A673 (cell line): ENCODE data around the gene KLHDC9.

ENCODE experiments used
- EZH2 ChIP-seq: fragments of 200-600 bp; sonication (generic); IDR thresholded peaks from 2 replicates; pipeline ENCODE4 v1.6.1; 2017; ENCODE audit warnings: borderline replicate concordance, low read depth, mild to moderate bottlenecking, mixed read lengths, antibody characterized with exemption, low read length; ENCODE audit not compliant: poor library complexity, severe bottlenecking
- TF ChIP-seq, protein P1 (sequence below): fragments of 300-800, 200-600 bp; sonication (generic); conservative IDR thresholded peaks from 2 replicates; pipeline ENCODE4 v1.5.1; 2017; ENCODE audit warnings: low read depth, mild to moderate bottlenecking, antibody characterized with exemption, low read length, moderate library complexity, mixed read lengths

DNA sequence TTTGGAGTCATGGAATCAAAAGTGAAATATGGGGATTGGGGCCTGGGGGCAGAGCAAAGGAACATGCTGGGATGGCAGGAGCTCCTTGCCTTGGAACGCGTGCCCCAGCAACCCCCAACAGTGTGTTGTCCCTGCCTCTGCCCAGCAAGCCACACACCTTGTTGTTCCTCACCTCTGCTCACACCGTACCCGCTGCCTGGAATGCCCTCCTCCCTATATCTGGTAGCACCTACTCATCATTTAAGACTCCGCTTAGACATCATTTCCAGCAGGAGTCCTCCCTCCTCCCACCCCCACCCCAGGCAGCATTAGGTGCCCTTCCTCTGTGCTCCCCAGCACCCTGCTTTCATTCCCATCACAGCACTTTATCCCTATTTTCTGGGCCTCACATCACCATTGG is 16.6 kb upstream of the KLHDC9 start:
- TF ChIP-seq, protein P1, sequence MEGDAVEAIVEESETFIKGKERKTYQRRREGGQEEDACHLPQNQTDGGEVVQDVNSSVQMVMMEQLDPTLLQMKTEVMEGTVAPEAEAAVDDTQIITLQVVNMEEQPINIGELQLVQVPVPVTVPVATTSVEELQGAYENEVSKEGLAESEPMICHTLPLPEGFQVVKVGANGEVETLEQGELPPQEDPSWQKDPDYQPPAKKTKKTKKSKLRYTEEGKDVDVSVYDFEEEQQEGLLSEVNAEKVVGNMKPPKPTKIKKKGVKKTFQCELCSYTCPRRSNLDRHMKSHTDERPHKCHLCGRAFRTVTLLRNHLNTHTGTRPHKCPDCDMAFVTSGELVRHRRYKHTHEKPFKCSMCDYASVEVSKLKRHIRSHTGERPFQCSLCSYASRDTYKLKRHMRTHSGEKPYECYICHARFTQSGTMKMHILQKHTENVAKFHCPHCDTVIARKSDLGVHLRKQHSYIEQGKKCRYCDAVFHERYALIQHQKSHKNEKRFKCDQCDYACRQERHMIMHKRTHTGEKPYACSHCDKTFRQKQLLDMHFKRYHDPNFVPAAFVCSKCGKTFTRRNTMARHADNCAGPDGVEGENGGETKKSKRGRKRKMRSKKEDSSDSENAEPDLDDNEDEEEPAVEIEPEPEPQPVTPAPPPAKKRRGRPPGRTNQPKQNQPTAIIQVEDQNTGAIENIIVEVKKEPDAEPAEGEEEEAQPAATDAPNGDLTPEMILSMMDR: no peak
- no peak for TF ChIP-seq EZH2
